ENCODE data around the gene TRMT61A. TPM values are rescaled to one million over a fixed set of nuclear protein-coding genes. Genes with fewer than 3 reads are reported as not detected.

Gene TRMT61A
- total RNA-seq, 2 donors from 2014 or later = 19.6 to 40.4 TPM

- intact Hi-C loops (cut with DNase I) = loop anchor here (10.0 kb wide), 1 partner anchor 338 kb away; no protein-coding TSS in a partner anchor
- peak overlapping the region; percentile 62 to 77 for H3K27ac ChIP-seq
- no peaks in the 10 kb centered on the region for H3K27me3 ChIP-seq (replicated peaks; ENCODE audit: insufficient read depth)
- H3K36me3 ChIP-seq = no peaks in the 10 kb centered on the region
- H3K9me3 ChIP-seq = no peaks in the 10 kb centered on the region
- peak; percentile 92 for DNase-seq (ENCODE audit: low spot score)
- H3K4me3 ChIP-seq = no peak overlapping the region
- WGBS = 10% methylated on average over 9 of the region's 9 CpGs
- TF ChIP-seq POLR2AphosphoS5 (IDR thresholded peaks at IDR 0.05) (peak; percentile 92), POLR2A (IDR thresholded peaks at IDR 0.05) (no peak)
- TF ChIP-seq, protein P1, sequence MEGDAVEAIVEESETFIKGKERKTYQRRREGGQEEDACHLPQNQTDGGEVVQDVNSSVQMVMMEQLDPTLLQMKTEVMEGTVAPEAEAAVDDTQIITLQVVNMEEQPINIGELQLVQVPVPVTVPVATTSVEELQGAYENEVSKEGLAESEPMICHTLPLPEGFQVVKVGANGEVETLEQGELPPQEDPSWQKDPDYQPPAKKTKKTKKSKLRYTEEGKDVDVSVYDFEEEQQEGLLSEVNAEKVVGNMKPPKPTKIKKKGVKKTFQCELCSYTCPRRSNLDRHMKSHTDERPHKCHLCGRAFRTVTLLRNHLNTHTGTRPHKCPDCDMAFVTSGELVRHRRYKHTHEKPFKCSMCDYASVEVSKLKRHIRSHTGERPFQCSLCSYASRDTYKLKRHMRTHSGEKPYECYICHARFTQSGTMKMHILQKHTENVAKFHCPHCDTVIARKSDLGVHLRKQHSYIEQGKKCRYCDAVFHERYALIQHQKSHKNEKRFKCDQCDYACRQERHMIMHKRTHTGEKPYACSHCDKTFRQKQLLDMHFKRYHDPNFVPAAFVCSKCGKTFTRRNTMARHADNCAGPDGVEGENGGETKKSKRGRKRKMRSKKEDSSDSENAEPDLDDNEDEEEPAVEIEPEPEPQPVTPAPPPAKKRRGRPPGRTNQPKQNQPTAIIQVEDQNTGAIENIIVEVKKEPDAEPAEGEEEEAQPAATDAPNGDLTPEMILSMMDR (IDR thresholded peaks at IDR 0.05) = no peak
- H3K4me1 ChIP-seq (replicated peaks) = peaks cover 14% of the 10 kb centered on the region
These were observed 47.5 kb downstream of the TRMT61A start for GRCh38 chr14:103576371-103577024.

DNA sequence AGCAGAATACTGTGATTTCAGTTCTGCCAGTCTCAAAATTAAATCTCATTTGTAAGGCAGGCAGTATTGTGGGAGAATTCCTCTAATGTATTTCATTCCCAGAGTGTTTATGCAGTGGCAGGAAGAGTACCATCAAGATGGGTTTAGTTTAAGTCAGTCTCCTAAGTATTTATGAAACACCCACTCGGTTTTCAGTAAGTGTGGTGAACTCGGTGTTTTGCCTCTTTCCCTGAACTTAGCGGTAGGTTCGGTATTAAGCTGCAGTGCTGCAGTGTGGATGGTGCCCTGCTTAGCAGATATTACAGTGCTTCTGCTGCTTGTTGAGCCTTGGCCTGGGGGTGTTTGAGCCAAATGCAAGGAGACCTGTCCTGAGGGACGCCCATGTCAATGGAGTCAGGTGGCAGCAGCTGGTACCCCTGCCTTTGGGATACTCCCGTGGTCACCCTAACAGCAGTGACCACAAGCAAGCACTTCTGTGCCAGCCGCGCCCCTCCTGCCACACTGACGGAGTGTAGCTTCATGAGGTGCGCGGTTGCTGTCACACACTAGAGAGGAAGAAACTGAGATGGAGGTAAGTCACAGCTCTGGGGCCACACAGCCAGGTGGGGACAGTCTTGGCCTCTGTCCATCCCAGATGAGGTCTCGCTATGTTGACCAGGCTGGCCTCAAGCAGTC, 49.5 kb downstream of the TRMT61A start:
- H3K36me3 ChIP-seq = no peaks in the 10 kb centered on the region
- intact Hi-C loops (cut with DNase I) = loop anchor here (10.0 kb wide), 1 partner anchor 336 kb away; no protein-coding TSS in a partner anchor
- peaks cover 14% of the 10 kb centered on the region for H3K4me1 ChIP-seq (replicated peaks)
- H3K4me3 ChIP-seq = no peak overlapping the region
- no peaks in the 10 kb centered on the region for H3K9me3 ChIP-seq
- TF ChIP-seq POLR2AphosphoS5 (IDR thresholded peaks at IDR 0.05) (no peak), POLR2A (IDR thresholded peaks at IDR 0.05) (no peak)
- TF ChIP-seq, protein P1 (IDR thresholded peaks at IDR 0.05) = no peak
- DNase-seq (ENCODE audit: low spot score) = no peak
- WGBS = 89% methylated on average over 12 of the region's 12 CpGs
- no peaks in the 10 kb centered on the region for H3K27me3 ChIP-seq (replicated peaks; ENCODE audit: insufficient read depth)
- H3K27ac ChIP-seq = no peak overlapping the region

- TF ChIP-seq POLR2AphosphoS5 (IDR thresholded peaks at IDR 0.05) (no peak), POLR2A (IDR thresholded peaks at IDR 0.05) (no peak)
- TF ChIP-seq, protein P1 (IDR thresholded peaks at IDR 0.05) = no peak
- H3K27ac ChIP-seq = peak overlapping the region in 1 of 2 donors; percentile 30
- intact Hi-C loops (cut with DNase I) = no loop called here
- no peak for DNase-seq (ENCODE audit: low spot score)
- no peaks in the 10 kb centered on the region for H3K9me3 ChIP-seq
- H3K27me3 ChIP-seq (replicated peaks; ENCODE audit: insufficient read depth) = no peaks in the 10 kb centered on the region
- 86% methylated on average over 11 of the region's 11 CpGs for WGBS
- no peak overlapping the region for H3K4me3 ChIP-seq
- H3K36me3 ChIP-seq = no peaks in the 10 kb centered on the region
- H3K4me1 ChIP-seq (replicated peaks) = peaks cover 9% of the 10 kb centered on the region
These were observed 52.2 kb downstream of the TRMT61A start for GRCh38 chr14:103581206-103581605.

GRCh38 chr14:103581954-103582703, 53.1 kb downstream of the TRMT61A start:
- 57% methylated on average over 21 of the region's 26 CpGs for WGBS
- Histone ChIP-seq H3K4me3 (no peak overlapping the region), H3K27me3 (replicated peaks; ENCODE audit: insufficient read depth) (no peaks in the 10 kb centered on the region), H3K36me3 (no peaks in the 10 kb centered on the region), H3K4me1 (replicated peaks) (peaks cover 3% of the 10 kb centered on the region), H3K27ac (peak overlapping the region; percentile 30 to 56), H3K9me3 (no peaks in the 10 kb centered on the region)
- DNase-seq (ENCODE audit: low spot score) = peak; percentile 69
- TF ChIP-seq POLR2AphosphoS5 (IDR thresholded peaks at IDR 0.05) (peak; percentile 56), POLR2A (IDR thresholded peaks at IDR 0.05) (no peak)
- TF ChIP-seq, protein P1 (IDR thresholded peaks at IDR 0.05) = no peak
- intact Hi-C loops (cut with DNase I) = no loop called here

All from prostate gland (tissue), 2 donors.